Measurements from ENCODE around the gene DYNC1I2.
"Not testable (repeated sequence)": the region's sequence is repeated elsewhere in the genome, so short reads cannot be mapped to it uniquely, and the experiment has no call there.

Gene DYNC1I2

DNA sequence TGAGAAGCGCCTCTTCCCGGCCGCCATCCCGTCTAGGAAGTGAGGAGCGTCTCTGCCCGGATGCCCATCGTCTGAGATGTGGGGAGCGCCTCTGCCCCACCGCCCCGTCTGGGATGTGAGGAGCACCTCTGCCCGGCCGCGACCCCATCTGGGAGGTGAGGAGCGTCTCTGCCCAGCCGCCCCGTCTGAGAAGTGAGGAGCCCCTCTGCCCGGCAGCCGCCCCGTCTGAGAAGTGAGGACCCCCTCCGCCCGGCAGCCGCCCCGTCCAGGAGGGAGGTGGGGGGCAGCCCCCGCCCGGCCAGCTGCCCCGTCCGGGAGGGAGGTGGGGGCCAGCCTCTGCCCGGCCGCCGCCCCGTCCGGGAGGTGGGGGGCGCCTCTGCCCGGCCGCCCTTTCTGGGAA, 87.3 kb downstream of the DYNC1I2 start:
- DNase-seq (ENCODE audit: low read depth, low spot score) = not testable (repeated sequence)

DNA sequence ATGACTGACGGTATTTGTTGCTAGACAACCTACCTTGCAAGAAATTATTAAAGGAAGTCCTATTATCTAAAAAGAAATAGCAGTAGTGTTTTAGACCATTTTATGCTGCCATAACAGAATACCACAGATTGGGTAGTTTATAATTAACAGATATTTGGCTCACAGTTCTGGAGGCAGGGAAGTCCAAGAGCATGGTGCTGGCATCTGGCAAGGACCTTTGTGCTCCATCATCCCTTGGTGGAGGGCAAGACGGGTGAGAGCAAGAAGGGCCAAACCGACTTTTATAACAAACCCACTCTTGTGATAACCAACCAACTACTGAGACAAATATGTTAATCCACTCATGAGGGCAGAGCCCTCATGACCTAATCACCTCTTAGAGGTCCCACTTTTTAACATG, 91.2 kb downstream of the DYNC1I2 start:
- no peak for DNase-seq (ENCODE audit: low read depth, low spot score)

DNA sequence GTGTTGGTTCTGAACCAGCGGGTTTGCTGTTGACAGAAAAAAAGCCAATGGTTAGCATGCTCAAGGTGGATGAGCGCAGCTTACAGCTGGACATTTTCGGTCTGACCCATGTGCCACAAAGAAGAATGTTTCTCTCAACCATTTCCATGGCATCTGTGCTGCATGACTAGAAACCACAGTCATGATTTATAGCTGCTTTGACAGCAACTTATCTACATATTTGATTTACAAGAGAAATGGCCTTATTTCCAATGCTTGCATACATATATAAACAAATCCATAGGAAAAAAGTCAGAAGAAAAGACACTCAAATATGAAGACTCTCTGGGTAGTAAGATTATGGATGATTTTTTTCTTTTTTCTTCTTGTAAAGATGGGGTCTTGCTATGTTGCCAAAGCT, 98.2 kb downstream of the DYNC1I2 start:
- DNase-seq (ENCODE audit: low read depth, low spot score) = no peak

DNA sequence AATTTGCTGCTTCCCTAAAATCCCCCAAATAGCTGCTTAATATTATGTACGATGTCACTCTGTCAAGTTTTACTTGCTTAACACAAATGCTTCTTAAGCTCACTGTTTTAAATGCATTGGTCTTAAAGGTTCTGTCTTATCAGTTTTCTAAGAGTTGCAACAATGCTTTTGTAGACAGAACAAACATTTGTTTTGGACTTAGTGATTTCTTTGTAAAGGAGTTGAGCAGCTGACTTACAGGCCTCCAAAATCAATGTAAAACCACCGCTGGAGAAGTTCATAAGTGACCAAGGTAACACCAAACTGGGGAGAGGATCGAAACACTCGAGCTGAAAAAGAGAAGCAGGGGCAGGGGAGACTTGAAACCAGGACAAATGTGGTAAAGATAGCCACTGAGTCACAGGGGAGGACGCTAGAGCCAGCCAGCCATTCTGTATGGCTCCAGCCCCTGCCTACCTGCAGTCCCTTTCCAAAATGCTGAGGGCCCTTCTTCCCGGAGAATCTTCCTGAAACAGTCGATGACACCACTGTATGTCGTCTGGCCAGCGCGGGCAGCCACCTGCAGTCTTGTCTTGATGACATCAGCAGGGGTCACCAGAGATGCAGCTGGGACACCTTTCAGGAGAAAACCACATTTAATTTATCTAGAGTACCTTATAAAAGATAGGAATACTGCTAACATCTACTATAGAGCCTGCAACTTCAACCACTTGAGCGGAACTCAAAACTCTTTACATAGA, 100.2 kb downstream of the DYNC1I2 start:
- DNase-seq (ENCODE audit: low read depth, low spot score) = peak; percentile 42

DNA sequence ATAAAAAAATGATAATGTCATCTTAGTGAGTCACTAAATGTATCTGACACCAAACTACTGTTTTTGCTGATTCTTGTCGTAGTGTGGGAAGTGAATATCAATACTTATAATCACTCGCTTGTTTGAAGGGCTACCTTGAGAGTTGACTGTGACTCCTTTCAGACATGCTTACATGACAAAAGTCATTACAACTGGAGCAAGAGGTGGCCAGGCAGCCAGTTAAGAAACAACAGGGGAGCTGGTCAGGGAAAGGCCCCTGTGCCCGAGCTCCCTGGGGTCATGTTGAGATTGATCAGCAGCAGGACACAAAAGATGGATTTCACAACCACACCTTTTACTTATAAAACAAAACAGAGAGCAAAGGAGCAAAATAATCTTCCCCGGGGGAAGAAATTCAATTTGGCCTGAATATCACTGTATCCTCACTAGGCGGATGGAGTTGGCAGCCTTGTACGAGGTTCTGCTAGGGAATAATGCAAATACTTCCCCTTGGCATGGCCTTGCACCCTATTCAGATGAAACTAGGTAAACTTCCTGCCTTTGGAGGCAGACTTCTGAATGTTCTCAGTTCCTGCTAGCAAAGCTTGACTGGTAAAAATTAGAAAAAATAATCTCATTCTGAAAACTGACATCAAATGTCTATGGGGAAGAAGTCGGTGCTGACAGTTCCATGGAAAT, 101.2 kb downstream of the DYNC1I2 start:
- DNase-seq (ENCODE audit: low read depth, low spot score) = peak; percentile 50

DNA sequence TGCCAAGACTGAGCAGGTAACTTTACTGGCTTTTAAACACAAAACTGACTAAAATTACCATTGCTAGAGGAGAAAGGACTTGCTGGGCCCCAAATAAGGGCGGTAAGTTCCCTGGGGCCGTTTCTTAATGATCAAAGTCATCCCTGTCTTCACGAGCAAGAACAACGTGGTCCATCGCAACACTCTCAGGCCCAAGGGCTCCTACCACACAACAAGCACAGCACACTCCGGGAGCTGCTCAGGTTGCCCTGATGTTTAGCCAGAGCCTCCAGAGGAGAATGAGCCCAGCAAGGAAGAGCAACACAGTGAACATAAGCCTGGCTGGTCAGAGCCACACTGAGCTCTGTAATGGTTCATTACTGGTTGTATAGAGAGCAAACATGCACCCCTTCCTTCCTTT, 102.7 kb downstream of the DYNC1I2 start:
- DNase-seq (ENCODE audit: low read depth, low spot score) = peak; percentile 65

DNA sequence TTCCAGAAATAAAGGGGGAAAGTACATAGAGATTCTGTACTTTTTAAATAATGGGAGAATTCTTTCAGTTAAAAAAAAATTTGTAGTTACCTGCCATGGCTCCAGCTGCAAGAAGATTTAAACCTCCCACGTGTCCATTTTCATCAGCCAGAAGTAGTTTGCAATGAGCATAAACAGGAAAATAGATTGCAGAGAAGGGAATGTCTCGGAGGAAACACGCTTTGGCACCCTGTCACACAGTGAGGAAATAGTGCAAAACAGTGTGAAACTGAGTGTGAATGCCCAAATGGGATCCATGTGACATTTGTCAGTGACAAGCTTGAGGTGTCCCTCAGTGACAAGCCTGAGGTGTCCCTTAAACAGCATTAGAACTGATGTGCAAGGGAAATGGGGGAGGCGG, 104.1 kb downstream of the DYNC1I2 start:
- DNase-seq (ENCODE audit: low read depth, low spot score) = no peak

DNA sequence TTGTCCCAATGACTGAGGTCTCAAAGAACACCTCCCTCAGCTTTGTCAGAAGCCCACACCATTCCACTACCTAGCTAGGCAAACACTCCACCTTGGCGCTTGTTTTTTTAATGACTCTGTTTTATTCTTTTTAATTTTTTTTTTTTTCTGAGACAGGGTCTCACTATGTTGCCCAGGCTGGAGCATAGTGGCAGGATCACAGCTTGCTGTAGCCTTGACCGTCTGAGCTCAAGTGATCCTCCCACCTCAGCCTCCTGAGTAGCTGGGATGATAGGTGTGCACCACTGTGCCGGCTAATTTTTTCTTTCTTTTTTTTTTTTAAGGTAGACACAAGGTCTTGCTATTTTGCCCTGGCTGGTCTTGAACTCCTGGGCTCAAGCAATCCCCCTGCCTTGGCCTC, 104.9 kb downstream of the DYNC1I2 start:
- no peak for DNase-seq (ENCODE audit: low read depth, low spot score)

DNA sequence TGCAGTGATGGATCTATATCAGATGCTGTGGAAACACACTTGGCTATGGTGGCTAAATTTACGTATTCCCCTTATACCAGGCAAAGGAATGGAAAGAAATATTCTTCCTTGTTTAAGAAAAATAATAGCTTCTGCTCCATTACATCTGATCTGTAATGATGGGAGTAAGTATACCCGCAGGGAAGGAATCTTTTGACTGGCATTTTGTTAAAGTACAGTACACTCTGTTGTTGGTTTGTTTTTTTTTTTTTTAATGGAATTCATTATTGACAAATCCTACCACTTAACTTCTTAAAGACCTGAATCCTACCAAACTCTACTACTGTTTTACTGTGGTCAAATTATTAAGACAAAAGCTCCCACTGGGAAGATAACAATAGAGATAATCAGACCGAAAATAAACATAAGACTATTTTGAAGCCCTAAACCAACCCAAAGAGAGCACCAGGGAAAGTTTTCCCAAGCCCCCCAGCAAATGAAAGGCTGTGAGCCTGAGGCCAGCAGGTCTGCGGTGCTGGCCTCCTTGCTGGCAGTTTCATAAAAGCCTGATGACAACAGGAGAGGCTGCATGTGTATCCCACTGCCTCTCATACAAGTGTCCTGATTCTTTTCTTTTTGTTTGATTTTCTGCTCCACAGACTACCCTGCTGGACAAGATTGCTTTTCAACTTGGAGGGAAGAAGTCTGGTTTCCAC, 105.8 kb downstream of the DYNC1I2 start:
- peak; percentile 64 for DNase-seq (ENCODE audit: low read depth, low spot score)

DNA sequence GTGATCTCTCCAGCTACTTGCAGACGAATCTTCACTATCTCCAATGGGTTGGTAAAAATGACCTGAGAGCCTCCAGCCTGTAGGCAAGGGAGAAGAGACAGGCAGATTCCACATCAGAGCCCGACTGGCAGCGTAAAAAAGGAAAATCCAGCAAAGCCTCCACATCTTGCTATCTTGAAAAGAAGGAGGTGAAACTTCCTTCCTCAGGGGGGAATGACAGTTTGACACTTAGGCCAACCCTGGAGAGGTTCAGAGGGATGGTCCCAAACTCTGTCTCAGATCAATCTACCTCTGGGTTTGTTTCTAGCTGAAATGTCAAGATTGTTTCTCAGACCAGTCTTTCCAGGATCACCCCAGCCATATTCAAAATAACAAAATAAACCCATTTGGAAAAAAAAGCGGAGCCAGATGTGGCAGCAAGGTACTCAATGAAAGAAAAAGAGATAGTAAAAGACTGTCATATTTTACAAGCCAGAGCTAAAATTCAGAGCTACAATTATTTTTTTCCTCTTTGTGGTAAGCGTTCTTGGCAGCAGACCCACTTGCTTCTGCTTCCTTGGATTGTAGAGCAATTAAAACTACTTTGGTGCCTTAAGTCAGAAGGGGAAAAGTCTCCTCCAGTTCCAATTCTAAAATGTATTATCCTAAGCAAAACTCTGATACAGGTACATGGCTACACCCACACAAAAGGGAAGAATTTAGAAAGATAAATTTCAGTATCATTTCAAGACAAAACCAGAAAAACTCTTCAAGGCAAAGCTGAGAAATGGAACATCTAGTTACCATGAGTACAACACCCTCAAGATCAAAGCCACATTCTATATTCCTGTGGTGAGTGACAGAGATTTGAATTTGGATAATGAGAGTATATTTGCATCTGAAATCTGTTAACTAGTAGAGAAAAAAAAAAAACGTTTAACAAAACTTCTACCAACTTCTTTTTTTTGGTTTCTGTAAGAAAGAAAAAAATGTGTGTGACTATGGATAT, 106.7 kb downstream of the DYNC1I2 start:
- peak; percentile 27 for DNase-seq (ENCODE audit: low read depth, low spot score)

DNA sequence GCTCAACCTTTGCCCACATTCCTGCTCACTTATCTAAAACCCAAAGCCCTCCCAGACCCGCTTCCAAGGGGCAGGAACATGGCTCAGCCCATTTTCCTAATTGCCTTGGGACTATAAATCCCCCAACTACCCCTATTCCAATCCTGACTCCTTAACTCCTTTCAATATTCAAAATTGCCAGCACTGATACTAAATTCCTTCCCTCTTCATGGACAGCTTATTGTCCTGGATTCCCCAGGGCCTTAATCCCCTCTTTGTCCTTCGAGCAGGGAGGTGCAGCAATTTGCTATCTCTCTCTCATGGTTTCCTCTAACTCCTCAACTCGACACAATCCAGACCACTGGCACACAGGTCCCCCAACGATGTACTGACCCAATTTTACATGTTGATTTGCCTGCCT, 107.6 kb downstream of the DYNC1I2 start:
- peak; percentile 49 for DNase-seq (ENCODE audit: low read depth, low spot score)
